HepG2 (cell line): ENCODE measurements around the gene ARL5B. TPM values are rescaled to one million over a fixed set of nuclear protein-coding genes. Genes with fewer than 3 reads are reported as not detected.

ENCODE experiments used
- ADNP ChIP-seq: sonication (generic); formaldehyde crosslinking; IDR thresholded peaks from 2 replicates; pipeline ENCODE4 v1.4.0; 2020; ENCODE audit warnings: missing genetic modification reagents
- ARHGAP35 ChIP-seq: sonication (generic); formaldehyde crosslinking; IDR thresholded peaks from 2 replicates; pipeline ENCODE4 v1.9.0; 2022; ENCODE audit warnings: mild to moderate bottlenecking, inconsistent platforms, moderate library complexity, missing genetic modification reagents, borderline replicate concordance
- ATF7 ChIP-seq, 2 experiments: fragments of 450-650 bp in 1 of 2; sonication (generic) in 1 of 2; formaldehyde crosslinking in 1 of 2; IDR thresholded peaks; 2 replicates each; pipeline versions ENCODE4 v1.4.0 to v1.6.1; 2016 to 2020; ENCODE audit warnings: antibody characterized with exemption in 1 of 2, mild to moderate bottlenecking in 1 of 2, missing genetic modification reagents in 1 of 2
- FOXP1 ChIP-seq, 2 experiments: fragments of 450-650 bp in 1 of 2; IDR thresholded peaks; 2 replicates each; pipeline ENCODE4 v1.6.1; 2017 to 2018; ENCODE audit warnings: antibody characterized with exemption in 1 of 2
- GATAD1 ChIP-seq: IDR thresholded peaks from 2 replicates; pipeline ENCODE4 v1.6.1; 2016; ENCODE audit warnings: missing genetic modification reagents, missing compliant biosample characterization
- GTF2F1 ChIP-seq: fragments of 150-350 bp; IDR thresholded peaks from 2 replicates; pipeline ENCODE4 v1.6.1; 2014; ENCODE audit warnings: low read length
- HNRNPH1 ChIP-seq: fragments of 200-400 bp; formaldehyde crosslinking; optimal IDR thresholded peaks from 2 replicates; pipeline ENCODE3; 2017; ENCODE audit warnings: mild to moderate bottlenecking, low read depth, low read length
- JDP2 ChIP-seq: sonication (generic); formaldehyde crosslinking; IDR thresholded peaks from 2 replicates; pipeline ENCODE4 v1.8.1; 2022; ENCODE audit warnings: missing genetic modification reagents, borderline replicate concordance
- MIER2 ChIP-seq: IDR thresholded peaks from 2 replicates; pipeline ENCODE4 v1.6.1; 2016; ENCODE audit warnings: missing biosample characterization, missing genetic modification reagents
- NRL ChIP-seq: sonication (generic); formaldehyde crosslinking; IDR thresholded peaks from 2 replicates; pipeline ENCODE4 v1.5.0; 2020; ENCODE audit warnings: missing genetic modification reagents, mild to moderate bottlenecking, moderate library complexity, borderline replicate concordance
- RFX3 ChIP-seq: IDR thresholded peaks from 2 replicates; pipeline ENCODE4 v1.6.1; 2016; ENCODE audit warnings: missing biosample characterization, missing genetic modification reagents
- RORA ChIP-seq: sonication (generic); formaldehyde crosslinking; IDR thresholded peaks from 2 replicates; pipeline ENCODE4 v1.5.0; 2020; ENCODE audit warnings: mild to moderate bottlenecking, missing genetic modification reagents, moderate library complexity
- RXRA ChIP-seq: sonication (generic); formaldehyde crosslinking; IDR thresholded peaks from 2 replicates; pipeline ENCODE4 v1.5.1; 2020; ENCODE audit warnings: missing genetic modification reagents
- TBX2 ChIP-seq: sonication (generic); formaldehyde crosslinking; IDR thresholded peaks from 2 replicates; pipeline ENCODE4 v1.5.0; 2020; ENCODE audit warnings: missing genetic modification reagents, mild to moderate bottlenecking, borderline replicate concordance
- U2AF1 ChIP-seq: fragments of 200-400 bp; formaldehyde crosslinking; optimal IDR thresholded peaks from 2 replicates; pipeline ENCODE3; 2017; ENCODE audit warnings: mild to moderate bottlenecking, low read depth, low read length
- ZNF12 ChIP-seq: sonication (generic); formaldehyde crosslinking; IDR thresholded peaks from 2 replicates; pipeline ENCODE4 v1.5.0; 2020; ENCODE audit warnings: missing genetic modification reagents
- ZNF17 ChIP-seq: sonication (generic); formaldehyde crosslinking; IDR thresholded peaks from 2 replicates; pipeline ENCODE4 v1.5.0; 2020; ENCODE audit warnings: mild to moderate bottlenecking, missing genetic modification reagents
- ZNF260 ChIP-seq: sonication (generic); formaldehyde crosslinking; IDR thresholded peaks from 2 replicates; pipeline ENCODE4 v1.4.0; 2020; ENCODE audit warnings: missing genetic modification reagents, low read depth, mild to moderate bottlenecking, borderline replicate concordance
- ZNF329 ChIP-seq: sonication (generic); formaldehyde crosslinking; IDR thresholded peaks from 2 replicates; pipeline ENCODE4 v1.9.0; 2021; ENCODE audit warnings: low read depth, mild to moderate bottlenecking, missing genetic modification reagents
- ZNF557 ChIP-seq: sonication (generic); formaldehyde crosslinking; IDR thresholded peaks from 2 replicates; pipeline ENCODE4 v1.4.0; 2020; ENCODE audit warnings: missing genetic modification reagents
- ZNF83 ChIP-seq: sonication (generic); formaldehyde crosslinking; IDR thresholded peaks from 2 replicates; pipeline ENCODE4 v1.4.0; 2020; ENCODE audit warnings: missing genetic modification reagents, mild to moderate bottlenecking, borderline replicate concordance
- ZNF879 ChIP-seq: sonication (generic); formaldehyde crosslinking; IDR thresholded peaks from 2 replicates; pipeline ENCODE4 v1.8.1; 2023; ENCODE audit warnings: missing genetic modification reagents
- polyA plus RNA-seq, 8 experiments: library from polyadenylated mRNA; depleted of rRNA in 3 of 8; stranded (reverse) in 7 of 8; unstranded in 1 of 8; fragments of >200 nt; fragmentation: Illumina TruSeq in 4 of 8; extraction: Trizol in 4 of 8; gene quantifications; 2 replicates each; pipeline versions ENCODE4 v1.2.1 to v1.2.3, GENCODE V29; 2011 to 2016; ENCODE audit warnings: low read depth in 4 of 8, missing spikeins in 1 of 8, mixed read lengths in 1 of 8; ENCODE audit not compliant: insufficient read depth in 1 of 8
- total RNA-seq, 5 experiments: library from RNA; depleted of rRNA; stranded (reverse); fragments of >200 nt; fragmentation: Illumina TruSeq; extraction: Trizol; gene quantifications; 2 replicates each; pipeline ENCODE4 v1.2.3, GENCODE V29; 2016; ENCODE audit warnings: low read depth in 1 of 5
- TF ChIP-seq, protein P1 (sequence below): sonication (generic); formaldehyde crosslinking; IDR thresholded peaks from 2 replicates; pipeline ENCODE4 v1.5.0; 2020; ENCODE audit warnings: mild to moderate bottlenecking, low read depth, missing genetic modification reagents, borderline replicate concordance
- TF ChIP-seq, protein P2 (sequence below): IDR thresholded peaks from 2 replicates; pipeline ENCODE4 v1.6.1; 2016; ENCODE audit warnings: control low read depth
- TF ChIP-seq, protein P3 (sequence below): sonication (generic); formaldehyde crosslinking; IDR thresholded peaks from 2 replicates; pipeline ENCODE4 v1.8.0; 2022; ENCODE audit warnings: missing genetic modification reagents, mild to moderate bottlenecking, inconsistent platforms, borderline replicate concordance
- TF ChIP-seq, protein P4 (sequence below): sonication (generic); formaldehyde crosslinking; IDR thresholded peaks from 2 replicates; pipeline ENCODE4 v1.8.1; 2022; ENCODE audit warnings: mild to moderate bottlenecking, missing genetic modification reagents

The ARL5B gene
- total and polyA plus RNA-seq, 2 of the 13 experiments (the other 11 are each of a cell fraction or from before 2014, with no cell fraction given): 26.6 to 32.7 TPM

DNA sequence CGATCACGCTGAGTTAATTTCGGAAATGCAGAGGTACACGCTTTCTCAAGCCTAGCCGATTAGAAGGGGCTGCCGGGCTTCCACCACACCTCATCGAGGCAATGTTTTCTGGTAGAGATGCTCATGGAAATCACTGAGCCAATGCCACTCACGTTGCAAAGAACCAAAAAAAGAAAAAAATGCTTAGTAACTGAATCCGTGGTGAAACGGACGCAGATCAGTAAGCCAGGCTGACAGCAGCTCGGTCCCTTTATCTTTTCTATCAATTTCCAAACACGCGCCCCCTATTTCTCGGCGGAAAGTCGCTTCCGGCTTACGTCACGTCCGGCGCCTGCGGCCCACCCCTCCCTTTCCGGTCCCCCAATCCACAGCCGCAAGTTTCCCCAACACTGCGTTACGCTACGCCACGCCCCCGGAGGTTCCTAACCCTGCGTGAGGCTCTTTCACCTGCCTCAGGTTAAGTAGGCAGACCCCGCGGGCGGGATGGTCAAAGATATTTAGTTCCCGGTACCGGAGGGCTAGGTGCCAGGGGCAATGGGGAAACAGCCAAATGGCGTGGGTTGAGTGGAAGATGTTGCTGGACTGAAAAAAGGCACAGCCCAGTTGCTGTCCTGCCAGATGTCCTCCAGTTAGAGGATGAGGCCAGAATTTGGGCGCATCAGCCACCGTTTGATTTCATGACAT lies 7.8 kb upstream of the ARL5B start, which contains the start of gene NSUN6 (continued):
- no peak for TF ChIP-seq RORA (CRISPR knock-in tag)
- TF ChIP-seq FOXP1 (IDR thresholded peaks at IDR 0.05): no peak
- TF ChIP-seq FOXP1 (CRISPR knock-in tag; IDR thresholded peaks at IDR 0.05): no peak
- TF ChIP-seq HNRNPH1: no peak
- no peak for TF ChIP-seq ZNF83 (CRISPR knock-in tag)
- TF ChIP-seq, protein P1, sequence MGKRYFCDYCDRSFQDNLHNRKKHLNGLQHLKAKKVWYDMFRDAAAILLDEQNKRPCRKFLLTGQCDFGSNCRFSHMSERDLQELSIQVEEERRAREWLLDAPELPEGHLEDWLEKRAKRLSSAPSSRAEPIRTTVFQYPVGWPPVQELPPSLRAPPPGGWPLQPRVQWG (CRISPR knock-in tag): no peak
- TF ChIP-seq ZNF879 (CRISPR knock-in tag): no peak
- TF ChIP-seq ZNF260 (CRISPR knock-in tag): no peak
- TF ChIP-seq ADNP (CRISPR knock-in tag): no peak
- TF ChIP-seq ZNF17 (CRISPR knock-in tag): no peak
- TF ChIP-seq ZNF329: no peak
- no peak for TF ChIP-seq MIER2
- TF ChIP-seq RFX3 (CRISPR knock-in tag): no peak
- TF ChIP-seq, protein P2, sequence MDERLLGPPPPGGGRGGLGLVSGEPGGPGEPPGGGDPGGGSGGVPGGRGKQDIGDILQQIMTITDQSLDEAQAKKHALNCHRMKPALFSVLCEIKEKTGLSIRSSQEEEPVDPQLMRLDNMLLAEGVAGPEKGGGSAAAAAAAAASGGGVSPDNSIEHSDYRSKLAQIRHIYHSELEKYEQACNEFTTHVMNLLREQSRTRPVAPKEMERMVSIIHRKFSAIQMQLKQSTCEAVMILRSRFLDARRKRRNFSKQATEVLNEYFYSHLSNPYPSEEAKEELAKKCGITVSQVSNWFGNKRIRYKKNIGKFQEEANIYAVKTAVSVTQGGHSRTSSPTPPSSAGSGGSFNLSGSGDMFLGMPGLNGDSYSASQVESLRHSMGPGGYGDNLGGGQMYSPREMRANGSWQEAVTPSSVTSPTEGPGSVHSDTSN (CRISPR knock-in tag): no peak
- TF ChIP-seq ARHGAP35 (CRISPR knock-in tag): no peak
- TF ChIP-seq TBX2: peak; percentile 66; the same call in 1 of the 2 replicates
- TF ChIP-seq GTF2F1: no peak
- TF ChIP-seq, protein P3, sequence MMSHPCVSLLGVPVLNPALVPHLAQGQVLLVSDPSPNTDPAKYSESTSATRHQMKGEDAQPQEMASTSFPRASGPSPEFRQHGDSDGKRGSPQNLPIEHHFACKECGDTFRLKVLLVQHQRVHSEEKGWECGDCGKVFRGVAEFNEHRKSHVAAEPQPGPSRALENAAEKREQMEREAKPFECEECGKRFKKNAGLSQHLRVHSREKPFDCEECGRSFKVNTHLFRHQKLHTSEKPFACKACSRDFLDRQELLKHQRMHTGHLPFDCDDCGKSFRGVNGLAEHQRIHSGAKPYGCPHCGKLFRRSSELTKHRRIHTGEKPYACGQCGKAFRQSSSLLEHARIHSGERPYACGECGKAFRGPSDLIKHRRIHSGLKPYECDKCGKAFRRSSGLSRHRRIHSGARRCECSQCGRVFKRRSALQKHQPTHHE: no peak
- no peak for TF ChIP-seq ZNF12
- TF ChIP-seq RXRA (CRISPR knock-in tag): peak; percentile 34; the same call in 1 of the 2 replicates
- TF ChIP-seq ATF7 (IDR thresholded peaks at IDR 0.05): 0 out of 2 replicates have a peak, but pooled peaks have one; percentile 11
- no peak for TF ChIP-seq ATF7 (CRISPR knock-in tag; IDR thresholded peaks at IDR 0.05)
- TF ChIP-seq ZNF557: no peak
- peak; percentile 61; the same call in 1 of the 2 replicates for TF ChIP-seq NRL (CRISPR knock-in tag)
- TF ChIP-seq JDP2 (CRISPR knock-in tag): no peak
- TF ChIP-seq, protein P4, sequence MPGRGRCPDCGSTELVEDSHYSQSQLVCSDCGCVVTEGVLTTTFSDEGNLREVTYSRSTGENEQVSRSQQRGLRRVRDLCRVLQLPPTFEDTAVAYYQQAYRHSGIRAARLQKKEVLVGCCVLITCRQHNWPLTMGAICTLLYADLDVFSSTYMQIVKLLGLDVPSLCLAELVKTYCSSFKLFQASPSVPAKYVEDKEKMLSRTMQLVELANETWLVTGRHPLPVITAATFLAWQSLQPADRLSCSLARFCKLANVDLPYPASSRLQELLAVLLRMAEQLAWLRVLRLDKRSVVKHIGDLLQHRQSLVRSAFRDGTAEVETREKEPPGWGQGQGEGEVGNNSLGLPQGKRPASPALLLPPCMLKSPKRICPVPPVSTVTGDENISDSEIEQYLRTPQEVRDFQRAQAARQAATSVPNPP (CRISPR knock-in tag): no peak
- TF ChIP-seq GATAD1 (CRISPR knock-in tag): peak; percentile 95
- TF ChIP-seq U2AF1: no peak
